CD4-positive, alpha-beta T cell treated with Interleukin-2 at 100 ng/mL for 4 hours (primary cell): ENCODE data around the gene UVSSA.
"Not testable (repeated sequence)": the region's sequence is repeated elsewhere in the genome, so short reads cannot be mapped to it uniquely, and the experiment has no call there.

Source experiments
- DNase-seq: peaks from one replicate; pipeline ENCODE4 v3.0.0-alpha.2; 2020; ENCODE audit warnings: low spot score

UVSSA gene

DNA sequence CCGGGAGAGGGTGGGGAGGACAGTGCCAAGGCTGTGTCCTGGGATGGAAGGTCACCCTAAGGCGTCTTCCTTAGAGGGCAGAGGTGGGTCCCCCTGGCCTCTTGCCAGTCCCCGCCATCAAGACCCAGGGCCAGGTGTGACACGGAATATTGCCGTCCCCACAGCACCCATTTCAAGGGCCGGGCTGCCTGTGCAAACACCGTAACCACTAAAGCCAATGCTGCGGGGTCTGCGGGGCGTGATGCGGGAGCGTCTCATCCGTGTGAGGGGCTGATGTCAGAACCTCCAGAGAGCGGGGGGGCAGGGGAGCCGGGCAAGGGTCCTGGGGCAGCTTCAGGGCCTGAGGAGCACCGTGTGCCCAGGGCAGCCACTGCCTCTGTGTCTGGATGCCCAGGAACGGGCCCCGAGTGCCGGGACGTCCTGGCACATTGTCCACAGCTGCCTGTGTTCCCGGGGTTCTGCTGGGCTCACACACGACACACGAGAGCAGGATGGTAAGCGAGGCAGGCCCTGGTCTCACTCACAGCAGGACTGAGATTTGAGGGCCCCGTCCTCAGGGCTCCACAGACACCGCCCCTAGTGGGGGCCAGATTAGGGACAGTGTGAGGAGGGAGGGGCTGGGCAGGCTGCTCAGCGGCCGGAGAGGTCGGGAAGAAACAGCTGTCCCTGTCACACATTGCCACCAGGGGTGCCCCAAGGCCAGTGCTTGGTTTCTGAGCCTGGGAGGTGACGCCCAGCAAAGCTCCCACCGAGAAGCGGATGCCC is 30.0 kb downstream of the UVSSA start:
- DNase-seq, result no peak

DNA sequence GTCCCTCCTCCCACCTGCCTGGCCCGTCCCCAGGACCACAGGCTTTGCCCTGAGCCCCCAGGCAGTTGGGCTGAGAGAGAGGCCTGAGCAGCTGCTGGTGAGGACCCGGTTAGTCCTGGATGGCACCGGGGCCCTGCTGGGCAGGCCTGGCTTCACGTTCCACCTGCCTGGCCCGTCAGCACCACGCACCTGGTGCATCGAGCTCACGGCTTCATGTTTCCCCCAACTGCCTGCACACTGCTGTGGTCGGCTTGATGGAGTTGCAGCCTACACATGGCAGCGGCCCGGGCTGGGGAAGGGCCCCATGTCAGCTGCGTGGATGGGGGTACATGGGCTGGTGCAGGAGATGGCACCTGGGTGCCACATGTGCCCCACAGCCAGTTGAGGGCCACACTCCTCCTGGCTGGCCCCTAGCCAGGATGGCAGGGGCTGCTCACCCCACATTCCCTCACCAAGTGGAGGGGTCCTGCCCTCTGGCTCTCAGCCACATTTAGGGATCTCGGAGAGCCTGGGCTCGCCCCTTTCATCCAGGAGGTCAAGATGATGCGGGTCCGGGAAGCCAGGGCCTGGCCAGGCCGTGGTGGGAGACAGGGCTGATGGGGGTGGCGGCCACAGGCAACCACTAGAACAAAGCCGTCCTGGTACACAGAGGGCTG is 30.7 kb downstream of the UVSSA start:
- no peak for DNase-seq

DNA sequence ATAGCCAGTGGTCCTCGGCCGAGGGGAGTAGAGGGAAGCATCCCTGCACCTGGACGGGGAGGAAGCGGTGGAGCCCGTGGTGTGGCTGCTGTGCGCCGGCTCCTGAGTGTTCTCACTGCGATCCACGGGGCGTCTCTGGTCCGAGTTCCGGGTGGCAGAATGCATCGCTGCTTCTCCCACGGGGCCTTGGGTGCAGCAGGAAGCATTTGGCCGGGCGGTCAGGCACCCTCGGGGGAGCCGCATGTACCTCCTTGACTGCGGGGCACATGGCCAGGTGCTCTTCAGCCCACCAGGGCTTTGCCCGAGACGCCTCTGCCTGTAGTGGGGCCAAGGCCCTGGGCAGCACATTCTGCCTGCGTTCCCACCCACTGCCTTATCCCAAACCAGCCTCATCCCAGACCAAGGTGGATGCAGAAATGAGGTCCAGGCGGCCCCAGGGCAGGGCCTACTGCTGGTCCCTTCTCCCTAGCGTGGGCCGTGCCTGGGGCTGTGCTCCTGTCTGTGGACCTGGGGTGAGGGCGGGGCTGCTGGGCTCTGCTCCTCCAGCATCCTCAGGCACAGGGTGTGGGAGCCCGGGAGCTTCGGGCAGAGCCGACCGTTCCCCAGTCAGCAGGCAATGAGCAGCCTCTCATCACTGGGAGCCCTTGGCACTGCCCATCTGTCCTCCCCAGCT is 31.7 kb downstream of the UVSSA start:
- DNase-seq, result no peak

DNA sequence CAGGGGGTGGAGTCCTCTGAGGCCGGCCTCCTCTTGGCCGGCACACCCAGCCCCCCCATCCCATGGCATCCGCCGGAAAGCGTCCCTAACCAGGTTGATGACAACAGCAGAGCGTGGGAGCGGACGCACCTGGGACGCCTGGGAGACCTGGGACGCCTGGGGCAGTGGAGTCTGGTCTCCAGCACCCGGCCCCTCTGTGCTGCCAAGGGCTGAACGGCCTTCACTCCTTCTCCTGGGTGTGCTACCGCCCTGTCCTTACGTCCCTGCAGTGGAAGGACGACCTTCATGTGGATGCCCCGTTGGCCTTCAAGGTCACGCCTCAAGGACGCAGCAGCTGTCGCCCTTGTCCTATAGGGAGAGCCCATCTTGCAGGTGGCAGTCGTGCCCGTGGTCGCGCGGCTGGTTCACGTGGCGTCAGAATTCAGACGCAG is 32.4 kb downstream of the UVSSA start:
- no peak for DNase-seq

- DNase-seq, result no peak
These were observed 32.9 kb downstream of the UVSSA start for GRCh38 chr4:1379801-1380331.

DNA sequence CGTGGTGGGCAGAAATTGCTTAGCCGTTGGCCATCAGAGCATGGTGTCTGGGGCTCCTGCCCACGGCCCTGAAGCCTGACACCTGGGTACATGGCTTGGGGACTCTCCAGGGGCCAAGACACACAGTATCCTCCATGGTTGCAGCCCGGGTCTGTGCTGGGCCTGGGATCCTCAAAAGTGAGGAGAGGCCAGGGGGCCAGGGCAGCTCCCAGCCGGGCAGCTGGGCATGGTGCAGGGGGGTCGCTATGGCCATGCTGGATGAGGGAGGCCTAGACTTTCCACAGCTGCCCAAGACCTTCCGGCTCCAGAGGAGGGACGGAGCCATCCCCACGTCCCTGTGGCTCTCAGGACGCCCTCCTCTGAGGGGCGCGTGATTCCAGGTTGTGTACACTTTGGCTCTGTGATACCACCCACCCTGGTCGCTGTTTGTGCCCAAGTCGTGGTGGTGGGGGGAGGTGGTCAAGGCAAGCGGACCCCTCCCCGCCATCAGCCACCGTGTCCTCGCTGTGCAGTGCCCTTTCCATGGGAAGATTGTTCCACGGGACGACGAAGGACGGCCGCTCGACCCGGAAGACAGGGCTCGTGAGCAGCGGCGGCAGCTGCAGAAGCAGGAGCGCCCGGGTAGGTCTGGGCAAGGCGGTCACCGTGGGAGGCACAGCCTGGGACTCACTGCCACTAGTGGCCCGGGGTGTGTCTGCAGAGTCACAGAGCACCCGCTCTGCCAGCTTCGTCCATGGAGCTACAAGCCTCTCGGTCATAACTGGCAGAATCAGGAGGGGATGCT is 33.6 kb downstream of the UVSSA start:
- DNase-seq, result no peak

DNA sequence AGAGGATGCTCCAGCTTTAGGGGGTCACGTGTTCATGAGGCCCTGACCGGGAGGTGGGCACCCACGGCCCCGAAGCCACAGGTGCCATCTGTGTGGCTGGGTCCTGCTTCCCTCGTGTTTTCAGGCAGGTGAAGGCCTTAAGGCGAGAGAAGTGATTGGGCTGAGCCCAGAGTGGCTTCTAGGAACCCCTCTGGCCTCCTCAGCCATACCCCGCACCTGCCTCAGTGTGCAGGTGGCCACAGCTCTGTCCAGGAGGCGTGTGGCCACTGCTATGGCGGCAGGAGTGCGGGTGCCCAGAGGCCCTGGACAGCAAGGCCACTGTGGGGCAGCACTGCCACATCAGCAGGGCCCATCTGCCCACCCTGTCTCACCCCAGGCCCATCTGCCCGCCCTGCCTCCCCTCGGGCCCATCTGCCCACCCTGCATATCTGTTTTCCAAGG is 34.2 kb downstream of the UVSSA start:
- no peak for DNase-seq

DNA sequence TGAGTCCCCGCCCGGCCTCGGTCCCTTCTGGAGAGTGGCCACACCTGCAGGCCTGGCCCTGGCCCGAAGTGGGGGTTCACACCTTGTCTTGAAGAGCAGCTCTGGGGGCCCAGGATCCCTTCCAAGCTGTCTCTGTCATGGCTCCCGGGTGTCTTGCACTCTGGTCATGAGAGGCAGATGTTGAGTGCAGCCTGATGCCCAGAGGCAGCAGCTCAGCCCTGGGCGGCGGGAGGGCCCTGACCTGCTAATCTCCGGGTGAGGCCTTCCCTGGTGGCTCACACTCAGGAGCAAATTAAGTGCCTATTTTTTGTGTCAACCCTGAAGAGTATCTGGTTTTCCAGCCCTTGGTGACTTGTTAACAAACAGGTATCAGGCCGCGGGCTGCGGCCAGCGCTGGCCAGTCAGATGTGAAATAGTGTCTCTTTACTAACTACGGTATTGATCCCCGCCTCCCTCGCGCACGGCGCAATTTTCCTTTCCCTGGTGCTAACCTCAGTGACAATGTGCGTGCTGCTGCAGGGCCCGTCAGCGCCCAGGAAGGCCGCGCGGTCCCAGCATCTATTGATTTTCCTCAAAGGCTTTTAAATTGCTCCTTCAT is 35.0 kb downstream of the UVSSA start:
- no peak for DNase-seq

- DNase-seq, result no peak
These were observed 36.0 kb downstream of the UVSSA start for GRCh38 chr4:1382776-1383727.

DNA sequence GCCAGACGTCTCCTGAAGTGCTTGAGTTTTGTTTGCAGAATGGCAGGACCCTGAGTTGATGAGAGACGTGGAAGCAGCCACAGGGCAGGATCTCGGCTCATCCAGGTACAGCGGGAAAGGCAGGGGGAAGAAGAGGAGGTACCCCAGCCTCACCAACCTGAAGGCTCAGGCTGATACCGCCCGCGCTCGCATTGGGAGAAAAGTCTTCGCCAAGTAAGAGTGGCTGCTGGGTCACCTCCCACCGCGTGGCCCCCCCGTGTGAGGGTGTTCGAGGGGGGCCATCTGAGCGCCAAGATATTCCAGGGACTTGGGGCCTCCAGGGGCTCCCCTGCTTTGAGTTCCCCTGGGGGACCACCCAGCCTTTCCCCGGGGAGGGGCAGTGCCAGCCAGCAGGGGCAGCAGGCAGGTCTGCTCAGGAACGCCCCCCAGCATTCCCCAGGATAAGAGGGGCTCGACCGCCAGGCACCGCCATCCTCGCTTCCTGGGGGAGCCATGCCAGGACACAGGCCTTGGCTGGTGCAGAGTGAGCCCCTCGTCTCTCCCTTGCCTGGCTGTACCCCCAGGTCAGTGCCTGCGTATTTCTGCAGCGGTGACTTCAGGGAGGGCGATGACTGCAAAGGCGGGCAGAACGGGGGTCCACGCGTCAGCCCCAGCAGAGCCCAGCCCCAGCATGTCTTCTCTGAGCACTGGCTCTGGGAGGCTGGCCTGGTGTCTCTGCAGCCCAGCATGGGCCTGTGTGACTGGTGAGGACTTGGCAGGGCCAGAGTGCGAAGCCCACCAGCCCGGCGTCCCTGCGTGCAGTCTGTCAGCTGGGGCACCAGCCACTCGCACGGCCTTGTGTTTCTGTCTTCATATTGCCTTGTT is 37.0 kb downstream of the UVSSA start:
- DNase-seq, result no peak

DNA sequence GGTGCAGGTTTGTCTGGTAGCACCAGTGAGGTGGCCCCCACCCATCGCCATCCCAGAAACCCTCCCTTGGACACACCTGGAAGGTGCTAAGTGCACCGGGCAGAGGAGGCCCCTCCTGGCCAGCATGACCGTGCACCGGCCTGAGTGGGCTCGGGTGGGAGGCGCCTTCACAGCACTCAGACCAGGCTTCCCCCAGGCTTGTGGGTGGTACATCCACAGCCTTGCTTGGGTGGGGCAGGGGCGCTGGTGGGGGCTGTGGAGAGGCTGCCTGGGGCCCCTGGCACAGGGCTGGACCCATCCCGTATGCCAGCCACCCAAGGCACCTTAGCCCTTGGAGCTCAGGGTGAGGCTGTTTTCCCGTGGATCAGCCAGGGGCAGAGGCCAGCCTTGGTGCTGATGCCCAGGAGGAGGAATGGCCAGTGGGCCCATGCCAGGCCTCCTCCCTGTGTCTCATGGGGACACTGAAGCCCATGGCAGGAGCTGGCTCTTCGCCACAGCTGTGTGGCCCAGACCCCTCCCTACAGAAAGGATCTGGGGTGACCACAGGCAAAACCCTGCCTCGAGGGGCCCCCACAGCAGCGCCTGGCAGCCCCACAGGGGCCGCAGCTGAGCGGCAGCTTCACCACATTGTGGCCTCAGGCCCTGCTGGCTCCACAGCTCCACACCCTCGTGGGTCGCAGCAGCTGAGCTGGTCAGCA is 37.8 kb downstream of the UVSSA start:
- DNase-seq, result no peak

GRCh38 chr4:1385373-1386340 is 38.6 kb downstream of the UVSSA start:
- no peak for DNase-seq

DNA sequence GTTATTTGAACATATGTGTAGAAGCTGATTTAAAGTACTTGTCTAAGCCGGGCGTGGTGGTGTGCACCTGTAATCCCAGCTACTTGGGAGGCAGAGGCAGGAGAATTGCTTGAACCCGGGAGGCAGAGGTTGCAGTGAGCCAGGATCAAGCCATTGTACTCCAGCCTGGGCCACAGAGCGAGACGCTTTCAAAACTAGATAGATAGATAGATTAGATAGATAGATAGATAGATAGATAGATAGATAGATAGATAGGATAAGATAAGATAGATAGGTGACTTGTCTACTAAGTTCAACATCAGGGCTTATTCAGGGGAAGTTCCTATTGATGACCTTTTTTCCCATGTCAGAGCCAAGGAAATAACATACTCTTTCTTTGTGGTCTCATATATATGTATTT is 46.4 kb downstream of the UVSSA start:
- DNase-seq, result not testable (repeated sequence)

DNA sequence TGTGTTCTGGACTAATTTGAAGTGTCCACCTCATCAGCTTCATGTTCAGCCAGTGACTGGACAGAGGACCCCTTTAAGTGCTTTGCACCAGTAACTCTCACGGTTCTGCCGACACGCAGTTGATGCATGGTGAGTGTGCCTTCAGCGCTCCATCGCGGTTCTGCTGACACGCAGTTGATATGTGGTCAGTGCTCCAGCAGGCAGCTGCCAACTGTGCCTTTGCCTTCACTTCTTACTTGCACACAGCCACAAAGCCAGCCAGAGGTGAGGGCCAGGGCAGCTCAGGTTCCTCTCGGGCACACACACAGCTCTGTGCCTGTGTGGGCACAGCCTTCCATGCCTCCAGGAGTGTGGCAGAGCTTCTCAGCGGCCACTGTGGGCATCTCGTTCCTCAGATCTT is 46.9 kb downstream of the UVSSA start:
- DNase-seq, result no peak

DNA sequence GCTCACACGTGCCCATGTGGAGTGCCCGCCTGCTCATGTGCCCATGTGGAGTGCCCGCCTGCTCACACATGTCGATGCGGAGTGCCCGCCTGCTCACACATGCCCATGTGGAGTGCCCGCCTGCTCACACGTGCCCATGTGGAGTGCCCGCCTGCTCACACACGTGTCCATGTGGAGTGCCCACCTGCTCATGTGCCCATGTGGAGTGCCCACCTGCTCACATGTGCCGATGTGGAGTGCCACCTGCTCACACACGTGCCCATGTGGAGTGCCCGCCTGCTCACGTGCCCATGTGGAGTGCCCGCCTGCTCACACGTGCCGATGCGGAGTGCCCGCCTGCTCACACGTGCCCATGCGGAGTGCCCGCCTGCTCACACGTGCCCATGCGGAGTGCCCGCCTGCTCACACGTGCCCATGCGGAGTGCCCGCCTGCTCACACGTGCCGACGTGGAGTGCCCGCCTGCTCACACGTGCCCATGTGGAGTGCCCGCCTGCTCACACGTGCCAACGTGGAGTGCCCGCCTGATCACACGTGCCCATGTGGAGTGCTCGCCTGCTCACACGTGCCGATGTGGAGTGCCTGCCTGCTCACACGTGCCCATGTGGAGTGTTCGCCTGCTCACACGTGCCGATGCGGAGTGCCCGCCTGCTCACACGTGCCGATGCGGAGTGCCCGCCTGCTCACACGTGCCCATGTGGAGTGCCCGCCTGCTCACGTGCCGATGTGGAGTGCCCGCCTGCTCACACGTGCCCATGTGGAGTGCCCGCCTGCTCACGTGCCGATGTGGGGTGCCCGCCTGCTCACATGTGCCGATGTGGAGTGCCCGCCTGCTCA is 47.8 kb downstream of the UVSSA start:
- not testable (repeated sequence) for DNase-seq

GRCh38 chr4:1395389-1395820 is 48.4 kb downstream of the UVSSA start:
- not testable (repeated sequence) for DNase-seq
